ENCODE data around the gene CLK3.

DNA sequence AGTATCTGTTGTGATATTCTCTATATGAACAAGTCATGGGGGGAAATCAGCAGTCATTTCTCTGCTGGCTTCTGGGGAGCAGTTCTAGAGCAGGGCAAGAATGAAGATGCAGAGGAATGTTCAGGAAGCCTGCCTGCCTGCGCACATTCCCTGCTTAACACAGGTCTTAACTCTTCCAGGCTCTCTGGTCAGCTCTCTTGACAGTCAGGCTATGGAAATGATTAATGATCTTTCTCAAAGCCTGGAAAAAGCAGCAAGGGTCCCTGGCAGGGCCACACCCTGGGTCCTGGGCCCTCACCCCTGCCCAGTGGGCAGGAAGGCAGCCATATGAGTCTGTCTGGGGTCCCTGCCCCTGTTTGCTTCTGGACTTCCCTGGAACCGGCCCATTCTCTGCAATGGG is 31.4 kb upstream of the CLK3 start:
- TF ChIP-seq, protein P1, sequence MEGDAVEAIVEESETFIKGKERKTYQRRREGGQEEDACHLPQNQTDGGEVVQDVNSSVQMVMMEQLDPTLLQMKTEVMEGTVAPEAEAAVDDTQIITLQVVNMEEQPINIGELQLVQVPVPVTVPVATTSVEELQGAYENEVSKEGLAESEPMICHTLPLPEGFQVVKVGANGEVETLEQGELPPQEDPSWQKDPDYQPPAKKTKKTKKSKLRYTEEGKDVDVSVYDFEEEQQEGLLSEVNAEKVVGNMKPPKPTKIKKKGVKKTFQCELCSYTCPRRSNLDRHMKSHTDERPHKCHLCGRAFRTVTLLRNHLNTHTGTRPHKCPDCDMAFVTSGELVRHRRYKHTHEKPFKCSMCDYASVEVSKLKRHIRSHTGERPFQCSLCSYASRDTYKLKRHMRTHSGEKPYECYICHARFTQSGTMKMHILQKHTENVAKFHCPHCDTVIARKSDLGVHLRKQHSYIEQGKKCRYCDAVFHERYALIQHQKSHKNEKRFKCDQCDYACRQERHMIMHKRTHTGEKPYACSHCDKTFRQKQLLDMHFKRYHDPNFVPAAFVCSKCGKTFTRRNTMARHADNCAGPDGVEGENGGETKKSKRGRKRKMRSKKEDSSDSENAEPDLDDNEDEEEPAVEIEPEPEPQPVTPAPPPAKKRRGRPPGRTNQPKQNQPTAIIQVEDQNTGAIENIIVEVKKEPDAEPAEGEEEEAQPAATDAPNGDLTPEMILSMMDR (IDR thresholded peaks at IDR 0.05) = no peak
- TF ChIP-seq POLR2A (IDR thresholded peaks at IDR 0.05) = no peak
